NCI-H1105 treated with DMSO at 0.1 percent for 48 hours (cell line): ENCODE measurements around the gene LMNTD2.
"Not testable (repeated sequence)": the region's sequence is repeated elsewhere in the genome, so short reads cannot be mapped to it uniquely, and the experiment has no call there.

Experiments used
- DNase-seq: peaks from one replicate; lab custom pipeline; 2025; lab: John Stamatoyannopoulos, UW

LMNTD2 gene

GRCh38 chr11:586376-587316 lies 26.1 kb upstream of the LMNTD2 start:
- no peak for DNase-seq

- DNase-seq = no peak
These were observed 23.7 kb upstream of the LMNTD2 start for GRCh38 chr11:584287-584686.

- DNase-seq = no peak
These were observed 21.2 kb upstream of the LMNTD2 start for GRCh38 chr11:581752-582151.

GRCh38 chr11:581342-581741 lies 20.8 kb upstream of the LMNTD2 start:
- DNase-seq = no peak

- DNase-seq = no peak
These were observed 19.5 kb upstream of the LMNTD2 start for GRCh38 chr11:579830-580601.

- DNase-seq = no peak
These were observed 17.9 kb upstream of the LMNTD2 start for GRCh38 chr11:578276-579035.

- no peak for DNase-seq
These were observed 17.0 kb upstream of the LMNTD2 start for GRCh38 chr11:577611-577894.

GRCh38 chr11:576811-577610 lies 16.5 kb upstream of the LMNTD2 start:
- DNase-seq = no peak

- peak; percentile 95 for DNase-seq
These were observed 15.6 kb upstream of the LMNTD2 start, which contains the start of gene PHRF1 for GRCh38 chr11:575996-576768. Gene PHRF1, plus strand, starts transcription at chr11:576470. Its CDS starts 5,043 bp downstream, at chr11:581513.

- peak; percentile 79 for DNase-seq
These were observed 14.9 kb upstream of the LMNTD2 start for GRCh38 chr11:575313-575995.

- DNase-seq = no peak
These were observed 14.2 kb upstream of the LMNTD2 start for GRCh38 chr11:574632-575312.

- not testable (repeated sequence) for DNase-seq
These were observed 13.6 kb upstream of the LMNTD2 start for GRCh38 chr11:574031-574570.

- no peak for DNase-seq
These were observed 12.7 kb upstream of the LMNTD2 start for GRCh38 chr11:573146-573759.

GRCh38 chr11:571802-572185 lies 11.3 kb upstream of the LMNTD2 start:
- DNase-seq = no peak

GRCh38 chr11:569158-569885 lies 8.8 kb upstream of the LMNTD2 start:
- DNase-seq = no peak

- DNase-seq = peak; percentile 92
These were observed 8.0 kb upstream of the LMNTD2 start for GRCh38 chr11:568306-569157.

- peak; percentile 40 for DNase-seq
These were observed 7.2 kb upstream of the LMNTD2 start for GRCh38 chr11:567629-568292.
